Measurements from ENCODE around the gene IER5.

- no peak for TF ChIP-seq GATA3 (IDR thresholded peaks at IDR 0.05; ENCODE audit: low read depth, low read length)
- TF ChIP-seq GATA2 (IDR thresholded peaks at IDR 0.05; ENCODE audit: low read depth, low read length) = no peak
Observed at GRCh38 chr1:181088079-181089016, at the start of gene IER5.
